Panc1 (cell line): Measurements from ENCODE around the gene HEATR3.

Source experiments
- POLR2AphosphoS5 ChIP-seq: IDR thresholded peaks from 2 replicates; pipeline ENCODE4 v1.6.1; 2012; ENCODE audit warnings: mild to moderate bottlenecking, low read depth, low read length, moderate library complexity
- TF ChIP-seq, protein P1 (sequence below): fragments of 450-650 bp; IDR thresholded peaks from 2 replicates; pipeline ENCODE4 v1.5.1; 2017; ENCODE audit warnings: mild to moderate bottlenecking
- TF ChIP-seq, protein P2 (sequence below), 2 experiments: IDR thresholded peaks; 2 replicates each; pipeline ENCODE4 v1.6.1; 2011 to 2012; ENCODE audit warnings: low read depth in 2 of 2, control low read depth in 1 of 2, low read length in 1 of 2, mild to moderate bottlenecking in 1 of 2, moderate library complexity in 1 of 2; ENCODE audit not compliant: insufficient read depth in 1 of 2

- TF ChIP-seq, protein P1, sequence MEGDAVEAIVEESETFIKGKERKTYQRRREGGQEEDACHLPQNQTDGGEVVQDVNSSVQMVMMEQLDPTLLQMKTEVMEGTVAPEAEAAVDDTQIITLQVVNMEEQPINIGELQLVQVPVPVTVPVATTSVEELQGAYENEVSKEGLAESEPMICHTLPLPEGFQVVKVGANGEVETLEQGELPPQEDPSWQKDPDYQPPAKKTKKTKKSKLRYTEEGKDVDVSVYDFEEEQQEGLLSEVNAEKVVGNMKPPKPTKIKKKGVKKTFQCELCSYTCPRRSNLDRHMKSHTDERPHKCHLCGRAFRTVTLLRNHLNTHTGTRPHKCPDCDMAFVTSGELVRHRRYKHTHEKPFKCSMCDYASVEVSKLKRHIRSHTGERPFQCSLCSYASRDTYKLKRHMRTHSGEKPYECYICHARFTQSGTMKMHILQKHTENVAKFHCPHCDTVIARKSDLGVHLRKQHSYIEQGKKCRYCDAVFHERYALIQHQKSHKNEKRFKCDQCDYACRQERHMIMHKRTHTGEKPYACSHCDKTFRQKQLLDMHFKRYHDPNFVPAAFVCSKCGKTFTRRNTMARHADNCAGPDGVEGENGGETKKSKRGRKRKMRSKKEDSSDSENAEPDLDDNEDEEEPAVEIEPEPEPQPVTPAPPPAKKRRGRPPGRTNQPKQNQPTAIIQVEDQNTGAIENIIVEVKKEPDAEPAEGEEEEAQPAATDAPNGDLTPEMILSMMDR = no peak
- TF ChIP-seq, protein P2, sequence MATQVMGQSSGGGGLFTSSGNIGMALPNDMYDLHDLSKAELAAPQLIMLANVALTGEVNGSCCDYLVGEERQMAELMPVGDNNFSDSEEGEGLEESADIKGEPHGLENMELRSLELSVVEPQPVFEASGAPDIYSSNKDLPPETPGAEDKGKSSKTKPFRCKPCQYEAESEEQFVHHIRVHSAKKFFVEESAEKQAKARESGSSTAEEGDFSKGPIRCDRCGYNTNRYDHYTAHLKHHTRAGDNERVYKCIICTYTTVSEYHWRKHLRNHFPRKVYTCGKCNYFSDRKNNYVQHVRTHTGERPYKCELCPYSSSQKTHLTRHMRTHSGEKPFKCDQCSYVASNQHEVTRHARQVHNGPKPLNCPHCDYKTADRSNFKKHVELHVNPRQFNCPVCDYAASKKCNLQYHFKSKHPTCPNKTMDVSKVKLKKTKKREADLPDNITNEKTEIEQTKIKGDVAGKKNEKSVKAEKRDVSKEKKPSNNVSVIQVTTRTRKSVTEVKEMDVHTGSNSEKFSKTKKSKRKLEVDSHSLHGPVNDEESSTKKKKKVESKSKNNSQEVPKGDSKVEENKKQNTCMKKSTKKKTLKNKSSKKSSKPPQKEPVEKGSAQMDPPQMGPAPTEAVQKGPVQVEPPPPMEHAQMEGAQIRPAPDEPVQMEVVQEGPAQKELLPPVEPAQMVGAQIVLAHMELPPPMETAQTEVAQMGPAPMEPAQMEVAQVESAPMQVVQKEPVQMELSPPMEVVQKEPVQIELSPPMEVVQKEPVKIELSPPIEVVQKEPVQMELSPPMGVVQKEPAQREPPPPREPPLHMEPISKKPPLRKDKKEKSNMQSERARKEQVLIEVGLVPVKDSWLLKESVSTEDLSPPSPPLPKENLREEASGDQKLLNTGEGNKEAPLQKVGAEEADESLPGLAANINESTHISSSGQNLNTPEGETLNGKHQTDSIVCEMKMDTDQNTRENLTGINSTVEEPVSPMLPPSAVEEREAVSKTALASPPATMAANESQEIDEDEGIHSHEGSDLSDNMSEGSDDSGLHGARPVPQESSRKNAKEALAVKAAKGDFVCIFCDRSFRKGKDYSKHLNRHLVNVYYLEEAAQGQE (IDR thresholded peaks at IDR 0.05; ENCODE audit: insufficient read depth in 1 of 2, low read depth in 2 of 2, low read length in 1 of 2) = no peak
- no peak for TF ChIP-seq POLR2AphosphoS5
Measured at GRCh38 chr16:50146479-50147435, 81.0 kb downstream of the HEATR3 start.
